Smooth muscle cell (in vitro differentiated cells): ENCODE data around the gene SERPINB6. TPM values are rescaled to one million over a fixed set of nuclear protein-coding genes. Genes with fewer than 3 reads are reported as not detected.

Experiments used
- DNase-seq: peaks from one replicate; lab custom pipeline; 2025; ENCODE audit not compliant: unreplicated experiment; lab: John Stamatoyannopoulos, UW
- H2AFZ ChIP-seq: fragments of 200-600 bp; sonication (generic); 2 replicates; pipeline ENCODE4 v1.6.0; 2016; ENCODE audit warnings: antibody characterized with exemption, low read depth, mild to moderate bottlenecking
- H3F3A ChIP-seq: fragments of 200-600 bp; sonication (generic); 2 replicates; pipeline ENCODE4 v1.6.0; 2017; ENCODE audit warnings: antibody characterized with exemption, low read depth
- H3K27ac ChIP-seq: fragments of 200-600 bp; sonication (generic); 2 replicates; pipeline ENCODE4 v1.5.1; 2016; ENCODE audit warnings: low read depth, mild to moderate bottlenecking
- H3K27me3 ChIP-seq: fragments of 200-600 bp; sonication (generic); 2 replicates; pipeline ENCODE4 v1.6.1; 2016; ENCODE audit warnings: low read depth, mild to moderate bottlenecking
- H3K36me3 ChIP-seq: fragments of 200-600 bp; sonication (generic); 2 replicates; pipeline ENCODE4 v1.5.1; 2016; ENCODE audit warnings: low read depth
- H3K4me1 ChIP-seq: fragments of 200-600 bp; sonication (generic); 2 replicates; pipeline ENCODE4 v1.5.1; 2016; ENCODE audit warnings: low read depth
- H3K4me2 ChIP-seq: fragments of 200-600 bp; sonication (generic); 2 replicates; pipeline ENCODE4 v1.6.0; 2016; ENCODE audit warnings: mild to moderate bottlenecking
- H3K4me3 ChIP-seq: fragments of 200-600 bp; sonication (generic); 2 replicates; pipeline ENCODE4 v1.5.1; 2016; ENCODE audit warnings: mild to moderate bottlenecking
- H3K79me2 ChIP-seq: fragments of 200-600 bp; sonication (generic); 2 replicates; pipeline ENCODE4 v1.6.0; 2016; ENCODE audit warnings: low read depth, mild to moderate bottlenecking
- H3K9ac ChIP-seq: fragments of 200-600 bp; sonication (generic); 2 replicates; pipeline ENCODE4 v1.6.0; 2016; ENCODE audit warnings: low read depth
- H3K9me3 ChIP-seq: fragments of 200-600 bp; sonication (generic); replicated peaks from 2 replicates; pipeline ENCODE4 v1.5.1; 2016; ENCODE audit warnings: low read depth
- H4K20me1 ChIP-seq: fragments of 200-600 bp; sonication (generic); 2 replicates; pipeline ENCODE4 v1.6.0; 2016; ENCODE audit warnings: low read depth
- CTCF ChIP-seq: fragments of 200-600 bp; sonication (generic); IDR thresholded peaks from 2 replicates; pipeline ENCODE4 v1.5.1; 2017; ENCODE audit warnings: borderline replicate concordance, mild to moderate bottlenecking, antibody characterized with exemption; ENCODE audit not compliant: insufficient read depth, poor library complexity, severe bottlenecking
- WGBS: methylation state at CpG from one replicate; pipeline ENCODE4 v1.1.7; 2016; ENCODE audit warnings: low lambda C conversion rate; 5-methylcytosine and 5-hydroxymethylcytosine counted together
- polyA plus RNA-seq: library from polyadenylated mRNA; unstranded; fragments of >200 nt; fragmentation: Nextera tagmentation; extraction: Ambion mirVana; gene quantifications from 2 replicates; pipeline ENCODE4 v1.2.1, GENCODE V29; 2016
- total RNA-seq: library from RNA; depleted of rRNA; stranded (reverse); fragments of >200 nt; gene quantifications from 2 replicates; pipeline ENCODE4 v1.2.3, GENCODE V29; 2014

SERPINB6 gene
- total and polyA plus RNA-seq, 2 experiments from 2014 or later = 67.8 to 118 TPM

- H3K27ac ChIP-seq = no peak overlapping the region
- H3K4me1 ChIP-seq = no peaks in the 10 kb centered on the region
- H3K4me3 ChIP-seq = no peak overlapping the region
- TF ChIP-seq CTCF = no peak
- no peaks in the 10 kb centered on the region for H3K79me2 ChIP-seq
- no peaks in the 10 kb centered on the region for H3K36me3 ChIP-seq
- 84% methylated on average over 2 of the region's 2 CpGs for WGBS
- no peaks in the 10 kb centered on the region for H3K27me3 ChIP-seq
- no peaks in the 10 kb centered on the region for H3K9me3 ChIP-seq
- H2AFZ ChIP-seq = no peak overlapping the region
- H3F3A ChIP-seq = peaks cover 8% of the 10 kb centered on the region
- H3K9ac ChIP-seq = no peak overlapping the region
- no peak overlapping the region for H3K4me2 ChIP-seq
- H4K20me1 ChIP-seq = no peaks in the 10 kb centered on the region
- no peak for DNase-seq
Measured at GRCh38 chr6:2979819-2980464, 8.6 kb upstream of the SERPINB6 start.

- Histone ChIP-seq H2AFZ (no peak overlapping the region), H3K4me2 (no peak overlapping the region), H3K4me3 (no peak overlapping the region), H3K9ac (no peak overlapping the region), H3K9me3 (no peaks in the 10 kb centered on the region), H3K27ac (no peak overlapping the region), H3K36me3 (no peaks in the 10 kb centered on the region), H4K20me1 (no peaks in the 10 kb centered on the region), H3K27me3 (no peaks in the 10 kb centered on the region), H3K4me1 (no peaks in the 10 kb centered on the region), H3F3A (peaks cover 8% of the 10 kb centered on the region), H3K79me2 (no peaks in the 10 kb centered on the region)
- DNase-seq = no peak
- TF ChIP-seq CTCF = no peak
- 23% methylated on average over 4 of the region's 4 CpGs for WGBS
Measured at GRCh38 chr6:2978923-2979322, 7.6 kb upstream of the SERPINB6 start.

GRCh38 chr6:2977799-2978590 lies 6.6 kb upstream of the SERPINB6 start:
- peak overlapping the region; percentile 44 for H3K4me2 ChIP-seq
- no peaks in the 10 kb centered on the region for H3K27me3 ChIP-seq
- no peak for DNase-seq
- H3K27ac ChIP-seq = no peak overlapping the region
- 68% methylated on average over 3 of the region's 3 CpGs for WGBS
- no peak for TF ChIP-seq CTCF
- no peaks in the 10 kb centered on the region for H4K20me1 ChIP-seq
- no peaks in the 10 kb centered on the region for H3K9me3 ChIP-seq
- H3K79me2 ChIP-seq = no peaks in the 10 kb centered on the region
- H3K4me3 ChIP-seq = no peak overlapping the region
- peaks cover 10% of the 10 kb centered on the region for H3F3A ChIP-seq
- no peaks in the 10 kb centered on the region for H3K4me1 ChIP-seq
- no peak overlapping the region for H2AFZ ChIP-seq
- no peaks in the 10 kb centered on the region for H3K36me3 ChIP-seq
- H3K9ac ChIP-seq = no peak overlapping the region
